K562 (cell line): Measurements from ENCODE around the gene GMPR2. TPM values are rescaled to one million over a fixed set of nuclear protein-coding genes. Genes with fewer than 3 reads are reported as not detected.

Experiments used
- CCAR2 ChIP-seq: fragments of 200-400 bp; formaldehyde crosslinking; IDR thresholded peaks from 2 replicates; pipeline ENCODE4 v1.6.1; 2017; ENCODE audit warnings: mild to moderate bottlenecking, low read depth, low read length
- EP400 ChIP-seq: fragments of 450-650 bp; IDR thresholded peaks from 2 replicates; pipeline ENCODE4 v1.6.1; 2017; ENCODE audit warnings: antibody characterized with exemption, mild to moderate bottlenecking, moderate library complexity
- HMG20A ChIP-seq: fragments of 450-650 bp; formaldehyde crosslinking; conservative IDR thresholded peaks from 2 replicates; pipeline ENCODE4 v1.4.0; 2020; ENCODE audit warnings: mild to moderate bottlenecking, mixed read lengths
- KDM1A ChIP-seq, 2 experiments: fragments of 450-650 bp; IDR thresholded peaks; 2 replicates each; pipeline ENCODE4 v1.6.1; 2016; ENCODE audit warnings: mild to moderate bottlenecking in 2 of 2
- KDM4B ChIP-seq, 2 experiments: fragments of 450-650 bp in 1 of 2; sonication (generic) in 1 of 2; IDR thresholded peaks; 2 replicates each; pipeline ENCODE4 v1.6.1; 2016 to 2017; ENCODE audit warnings: borderline replicate concordance in 2 of 2, antibody characterized with exemption in 1 of 2, low read depth in 1 of 2, mild to moderate bottlenecking in 1 of 2
- PHF20 ChIP-seq: fragments of 450-650 bp; IDR thresholded peaks from 2 replicates; pipeline ENCODE4 v1.6.1; 2018; ENCODE audit not compliant: partially characterized antibody
- RBM14 ChIP-seq: fragments of 200-400 bp; formaldehyde crosslinking; IDR thresholded peaks from 2 replicates; pipeline ENCODE4 v1.6.1; 2018; ENCODE audit warnings: low read depth, mild to moderate bottlenecking, low read length, moderate library complexity, borderline replicate concordance; ENCODE audit not compliant: insufficient read depth
- SOX6 ChIP-seq: fragments of 450-650 bp; IDR thresholded peaks from 2 replicates; pipeline ENCODE4 v1.6.1; 2014; ENCODE audit warnings: mild to moderate bottlenecking
- SRSF9 ChIP-seq: fragments of 200-400 bp; formaldehyde crosslinking; IDR thresholded peaks from 2 replicates; pipeline ENCODE4 v1.6.1; 2017; ENCODE audit warnings: low read depth, low read length, borderline replicate concordance
- YBX1 ChIP-seq: fragments of 450-650 bp; IDR thresholded peaks from 2 replicates; pipeline ENCODE4 v1.7.1; 2016; ENCODE audit warnings: mild to moderate bottlenecking
- ZBTB17 ChIP-seq: fragments of 450-650 bp; formaldehyde crosslinking; IDR thresholded peaks from 2 replicates; pipeline ENCODE4 v1.4.0; 2020; ENCODE audit warnings: mild to moderate bottlenecking
- ZNF316 ChIP-seq: fragments of 450-650 bp; IDR thresholded peaks from 2 replicates; pipeline ENCODE4 v1.6.1; 2016
- ZNF717 ChIP-seq: fragments of 250-450 bp; sonication (Bioruptor Pico); IDR thresholded peaks from 2 replicates; pipeline ENCODE4 v1.5.0; 2021
- polyA plus RNA-seq, 8 experiments: library from polyadenylated mRNA; depleted of rRNA in 4 of 8; stranded (reverse) in 5 of 8; unstranded in 3 of 8; fragments of >200 nt; fragmentation: Nextera tagmentation in 2 of 8; fragmentation: Illumina TruSeq in 1 of 8; extraction: Ambion mirVana in 2 of 8; extraction: Trizol in 1 of 8; gene quantifications; 2 replicates each; pipeline versions ENCODE4 v1.2.1 to v1.2.3, GENCODE V29; 2011 to 2014; ENCODE audit warnings: inconsistent platforms in 1 of 8, missing spikeins in 1 of 8
- total RNA-seq, 7 experiments: library from RNA; depleted of rRNA in 6 of 7; stranded (reverse); fragments of >200 nt in 6 of 7; fragmentation: Illumina TruSeq in 2 of 7; extraction: Trizol in 2 of 7; gene quantifications; 2 replicates each; pipeline versions ENCODE4 v1.2.1 to v1.2.3, GENCODE V29; 2011 to 2021; ENCODE audit warnings: low replicate concordance in 1 of 7
- TF ChIP-seq, protein P1 (sequence below): IDR thresholded peaks from 2 replicates; pipeline ENCODE4 v1.6.1; 2011; ENCODE audit warnings: borderline replicate concordance, low read depth, mild to moderate bottlenecking, moderate library complexity, low read length; ENCODE audit not compliant: insufficient read depth, poor library complexity, severe bottlenecking
- TF ChIP-seq, protein P2 (sequence below), 2 experiments: fragments of 450-650 bp in 1 of 2; sonication (generic) in 1 of 2; formaldehyde crosslinking in 1 of 2; IDR thresholded peaks in 1 of 2; conservative IDR thresholded peaks in 1 of 2; 2 replicates each; pipeline versions ENCODE4 v1.6.1 to v1.8.1; 2016 to 2023; ENCODE audit warnings: mild to moderate bottlenecking in 2 of 2, moderate library complexity in 2 of 2, inconsistent platforms in 1 of 2, missing genetic modification reagents in 1 of 2
- TF ChIP-seq, protein P3 (sequence below), 2 experiments: fragments of 450-650 bp; IDR thresholded peaks; 2 replicates each; pipeline ENCODE4 v1.6.1; 2016
- TF ChIP-seq, protein P4 (sequence below), 2 experiments: fragments of 250-450 bp in 1 of 2; fragments of 450-650 bp in 1 of 2; sonication (Bioruptor Pico) in 1 of 2; IDR thresholded peaks; 2 replicates each; pipeline versions ENCODE4 v1.6.1 to v1.8.0; 2016 to 2021; ENCODE audit warnings: mild to moderate bottlenecking in 2 of 2, moderate library complexity in 2 of 2, missing compliant biosample characterization in 1 of 2, missing genetic modification characterization in 1 of 2
- TF ChIP-seq, protein P5 (sequence below), 2 experiments: fragments of 450-650 bp; conservative IDR thresholded peaks; 2 replicates each; pipeline ENCODE4 v1.6.1; 2017; ENCODE audit warnings: mild to moderate bottlenecking in 2 of 2, moderate library complexity in 2 of 2
- TF ChIP-seq, protein P6 (sequence below): fragments of 450-650 bp; formaldehyde crosslinking; IDR thresholded peaks from 2 replicates; pipeline ENCODE4 v1.4.0; 2020; ENCODE audit warnings: mild to moderate bottlenecking, moderate library complexity

The GMPR2 gene
- total and polyA plus RNA-seq, 9 of the 15 experiments (the other 6 are each of a cell fraction or from before 2014, with no cell fraction given): 26.4 to 67.4 (median 36.3) TPM

DNA sequence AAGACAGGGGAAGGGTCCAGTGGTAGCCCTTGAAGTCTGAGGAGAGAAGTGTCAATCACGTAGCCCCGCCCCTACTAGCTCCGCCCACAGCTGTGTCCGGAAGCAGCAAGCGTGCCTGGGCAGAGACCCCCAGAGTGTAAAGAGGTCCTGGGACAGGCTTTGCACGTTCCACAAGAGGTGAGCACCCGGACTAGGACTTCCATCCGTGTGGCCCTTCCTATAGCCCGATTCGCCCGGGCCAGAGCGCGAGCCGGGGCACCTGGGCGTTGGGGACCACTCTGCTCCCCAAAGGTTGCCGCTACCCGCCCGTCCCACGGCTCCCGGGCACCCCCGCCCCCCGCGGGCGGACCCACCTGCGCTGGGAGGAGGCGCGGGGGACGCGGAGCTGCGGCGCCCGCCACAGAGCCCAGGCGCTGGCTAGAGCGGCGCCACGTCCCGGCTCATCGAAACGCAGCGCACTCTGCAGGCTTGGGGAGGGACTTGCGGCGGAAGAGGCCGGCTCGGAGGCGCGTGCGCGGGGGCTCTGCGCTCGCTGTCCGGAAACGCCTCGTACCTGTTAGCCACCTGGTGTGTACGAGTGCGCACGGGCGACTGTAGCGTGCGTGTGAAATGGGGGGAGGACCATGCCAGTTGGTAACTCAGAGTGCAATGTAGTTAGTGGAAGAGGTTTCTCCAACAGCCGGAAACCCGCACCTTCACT lies 38.6 kb downstream of the GMPR2 start, which contains the start of gene RABGGTA (continued):
- TF ChIP-seq, protein P1, sequence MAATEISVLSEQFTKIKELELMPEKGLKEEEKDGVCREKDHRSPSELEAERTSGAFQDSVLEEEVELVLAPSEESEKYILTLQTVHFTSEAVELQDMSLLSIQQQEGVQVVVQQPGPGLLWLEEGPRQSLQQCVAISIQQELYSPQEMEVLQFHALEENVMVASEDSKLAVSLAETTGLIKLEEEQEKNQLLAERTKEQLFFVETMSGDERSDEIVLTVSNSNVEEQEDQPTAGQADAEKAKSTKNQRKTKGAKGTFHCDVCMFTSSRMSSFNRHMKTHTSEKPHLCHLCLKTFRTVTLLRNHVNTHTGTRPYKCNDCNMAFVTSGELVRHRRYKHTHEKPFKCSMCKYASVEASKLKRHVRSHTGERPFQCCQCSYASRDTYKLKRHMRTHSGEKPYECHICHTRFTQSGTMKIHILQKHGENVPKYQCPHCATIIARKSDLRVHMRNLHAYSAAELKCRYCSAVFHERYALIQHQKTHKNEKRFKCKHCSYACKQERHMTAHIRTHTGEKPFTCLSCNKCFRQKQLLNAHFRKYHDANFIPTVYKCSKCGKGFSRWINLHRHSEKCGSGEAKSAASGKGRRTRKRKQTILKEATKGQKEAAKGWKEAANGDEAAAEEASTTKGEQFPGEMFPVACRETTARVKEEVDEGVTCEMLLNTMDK: peak; percentile 96
- TF ChIP-seq KDM1A (IDR thresholded peaks at IDR 0.05): no peak
- no peak for TF ChIP-seq SRSF9
- TF ChIP-seq, protein P2, sequence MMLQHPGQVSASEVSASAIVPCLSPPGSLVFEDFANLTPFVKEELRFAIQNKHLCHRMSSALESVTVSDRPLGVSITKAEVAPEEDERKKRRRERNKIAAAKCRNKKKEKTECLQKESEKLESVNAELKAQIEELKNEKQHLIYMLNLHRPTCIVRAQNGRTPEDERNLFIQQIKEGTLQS (IDR thresholded peaks at IDR 0.05): no peak
- TF ChIP-seq, protein P2 (CRISPR knock-in tag; conservative IDR thresholded peaks at IDR 0.05): no peak
- TF ChIP-seq PHF20: peak; percentile 48
- TF ChIP-seq HMG20A (CRISPR knock-in tag): no peak
- TF ChIP-seq SOX6: peak; percentile 54
- TF ChIP-seq, protein P3, sequence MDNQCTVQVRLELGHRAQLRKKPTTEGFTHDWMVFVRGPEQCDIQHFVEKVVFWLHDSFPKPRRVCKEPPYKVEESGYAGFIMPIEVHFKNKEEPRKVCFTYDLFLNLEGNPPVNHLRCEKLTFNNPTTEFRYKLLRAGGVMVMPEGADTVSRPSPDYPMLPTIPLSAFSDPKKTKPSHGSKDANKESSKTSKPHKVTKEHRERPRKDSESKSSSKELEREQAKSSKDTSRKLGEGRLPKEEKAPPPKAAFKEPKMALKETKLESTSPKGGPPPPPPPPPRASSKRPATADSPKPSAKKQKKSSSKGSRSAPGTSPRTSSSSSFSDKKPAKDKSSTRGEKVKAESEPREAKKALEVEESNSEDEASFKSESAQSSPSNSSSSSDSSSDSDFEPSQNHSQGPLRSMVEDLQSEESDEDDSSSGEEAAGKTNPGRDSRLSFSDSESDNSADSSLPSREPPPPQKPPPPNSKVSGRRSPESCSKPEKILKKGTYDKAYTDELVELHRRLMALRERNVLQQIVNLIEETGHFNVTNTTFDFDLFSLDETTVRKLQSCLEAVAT (IDR thresholded peaks at IDR 0.05): no peak
- TF ChIP-seq ZBTB17 (CRISPR knock-in tag): no peak
- no peak for TF ChIP-seq KDM4B (IDR thresholded peaks at IDR 0.05; ENCODE audit: borderline replicate concordance in 2 of 2, low read depth in 1 of 2)
- TF ChIP-seq, protein P4, sequence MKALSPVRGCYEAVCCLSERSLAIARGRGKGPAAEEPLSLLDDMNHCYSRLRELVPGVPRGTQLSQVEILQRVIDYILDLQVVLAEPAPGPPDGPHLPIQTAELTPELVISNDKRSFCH (CRISPR knock-in tag; IDR thresholded peaks at IDR 0.05): no peak
- TF ChIP-seq, protein P4 (tag; IDR thresholded peaks at IDR 0.05): no peak
- TF ChIP-seq ZNF316: no peak
- TF ChIP-seq CCAR2: no peak
- TF ChIP-seq, protein P5, sequence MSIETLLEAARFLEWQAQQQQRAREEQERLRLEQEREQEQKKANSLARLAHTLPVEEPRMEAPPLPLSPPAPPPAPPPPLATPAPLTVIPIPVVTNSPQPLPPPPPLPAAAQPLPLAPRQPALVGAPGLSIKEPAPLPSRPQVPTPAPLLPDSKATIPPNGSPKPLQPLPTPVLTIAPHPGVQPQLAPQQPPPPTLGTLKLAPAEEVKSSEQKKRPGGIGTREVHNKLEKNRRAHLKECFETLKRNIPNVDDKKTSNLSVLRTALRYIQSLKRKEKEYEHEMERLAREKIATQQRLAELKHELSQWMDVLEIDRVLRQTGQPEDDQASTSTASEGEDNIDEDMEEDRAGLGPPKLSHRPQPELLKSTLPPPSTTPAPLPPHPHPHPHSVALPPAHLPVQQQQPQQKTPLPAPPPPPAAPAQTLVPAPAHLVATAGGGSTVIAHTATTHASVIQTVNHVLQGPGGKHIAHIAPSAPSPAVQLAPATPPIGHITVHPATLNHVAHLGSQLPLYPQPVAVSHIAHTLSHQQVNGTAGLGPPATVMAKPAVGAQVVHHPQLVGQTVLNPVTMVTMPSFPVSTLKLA (conservative IDR thresholded peaks at IDR 0.05): peak; percentile 73 to 83
- TF ChIP-seq RBM14: no peak
- no peak for TF ChIP-seq ZNF717 (CRISPR knock-in tag)
- peak; percentile 84 for TF ChIP-seq EP400
- TF ChIP-seq, protein P6, sequence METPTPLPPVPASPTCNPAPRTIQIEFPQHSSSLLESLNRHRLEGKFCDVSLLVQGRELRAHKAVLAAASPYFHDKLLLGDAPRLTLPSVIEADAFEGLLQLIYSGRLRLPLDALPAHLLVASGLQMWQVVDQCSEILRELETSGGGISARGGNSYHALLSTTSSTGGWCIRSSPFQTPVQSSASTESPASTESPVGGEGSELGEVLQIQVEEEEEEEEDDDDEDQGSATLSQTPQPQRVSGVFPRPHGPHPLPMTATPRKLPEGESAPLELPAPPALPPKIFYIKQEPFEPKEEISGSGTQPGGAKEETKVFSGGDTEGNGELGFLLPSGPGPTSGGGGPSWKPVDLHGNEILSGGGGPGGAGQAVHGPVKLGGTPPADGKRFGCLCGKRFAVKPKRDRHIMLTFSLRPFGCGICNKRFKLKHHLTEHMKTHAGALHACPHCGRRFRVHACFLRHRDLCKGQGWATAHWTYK (CRISPR knock-in tag): no peak
- TF ChIP-seq YBX1: no peak
